ENCODE measurements around the gene ZNF644. TPM values are rescaled to one million over a fixed set of nuclear protein-coding genes. Genes with fewer than 3 reads are reported as not detected.
"Not testable (repeated sequence)": the region's sequence is repeated elsewhere in the genome, so short reads cannot be mapped to it uniquely, and the experiment has no call there.

Gene ZNF644
- total RNA-seq, 1 donor from 2014 or later = 76.5 TPM

GRCh38 chr1:90902672-90903071, 119.2 kb downstream of the ZNF644 start:
- FAIRE-seq (no peak), DNase-seq (ENCODE audit: low read depth) (no peak)
- Histone ChIP-seq H3K9me3 (ENCODE audit: insufficient read depth, low read depth, low read length) (no peaks in the 10 kb centered on the region), H3K36me3 (ENCODE audit: insufficient read depth, low read length) (no peaks in the 10 kb centered on the region), H3K4me2 (ENCODE audit: low read length) (no peak overlapping the region), H3K4me3 (ENCODE audit: insufficient read depth, low read depth, low read length) (no peak overlapping the region), H3K27me3 (ENCODE audit: insufficient read depth, low read length) (no peaks in the 10 kb centered on the region), H2AFZ (ENCODE audit: low read depth, low read length) (no peak overlapping the region), H3K27ac (ENCODE audit: low read depth, low read length) (no peak overlapping the region), H3K79me2 (ENCODE audit: insufficient read depth, low read length) (peaks cover 17% of the 10 kb centered on the region), H4K20me1 (ENCODE audit: insufficient read depth, low read length) (peaks cover 17% of the 10 kb centered on the region), H3K9ac (ENCODE audit: low read length) (no peak overlapping the region), H3K4me1 (ENCODE audit: insufficient read depth, low read length) (no peaks in the 10 kb centered on the region)
- Mint-ChIP-seq H3K4me1 (ENCODE audit: low read depth, unreplicated experiment) (no peaks in the 10 kb centered on the region), H3K27ac (ENCODE audit: unreplicated experiment) (no peak overlapping the region), H3K27me3 (ENCODE audit: low read depth, unreplicated experiment) (no peaks in the 10 kb centered on the region), H3K9me3 (ENCODE audit: unreplicated experiment) (no peaks in the 10 kb centered on the region), H3K4me3 (ENCODE audit: unreplicated experiment) (no peak overlapping the region), H3K36me3 (ENCODE audit: low read depth, unreplicated experiment) (peaks cover 6% of the 10 kb centered on the region)
- no peak for TF ChIP-seq CTCF (IDR thresholded peaks at IDR 0.05; ENCODE audit: insufficient read depth, low read depth, low read length)

- Histone ChIP-seq H3K4me1 (ENCODE audit: insufficient read depth, low read length) (no peaks in the 10 kb centered on the region), H4K20me1 (ENCODE audit: insufficient read depth, low read length) (peaks cover 18% of the 10 kb centered on the region), H3K79me2 (ENCODE audit: insufficient read depth, low read length) (peaks cover 14% of the 10 kb centered on the region), H3K27me3 (ENCODE audit: insufficient read depth, low read length) (no peaks in the 10 kb centered on the region), H3K4me3 (ENCODE audit: insufficient read depth, low read depth, low read length) (no peak overlapping the region), H3K27ac (ENCODE audit: low read depth, low read length) (no peak overlapping the region), H3K9me3 (ENCODE audit: insufficient read depth, low read depth, low read length) (no peaks in the 10 kb centered on the region), H3K9ac (ENCODE audit: low read length) (no peak overlapping the region), H3K36me3 (ENCODE audit: insufficient read depth, low read length) (no peaks in the 10 kb centered on the region), H2AFZ (ENCODE audit: low read depth, low read length) (no peak overlapping the region), H3K4me2 (ENCODE audit: low read length) (no peak overlapping the region)
- TF ChIP-seq EZH2 (IDR thresholded peaks at IDR 0.05; ENCODE audit: insufficient read depth, low read length) (no peak), CTCF (IDR thresholded peaks at IDR 0.05; ENCODE audit: insufficient read depth, low read depth, low read length) (no peak)
- Mint-ChIP-seq H3K27me3 (ENCODE audit: low read depth, unreplicated experiment) (no peaks in the 10 kb centered on the region), H3K9me3 (ENCODE audit: unreplicated experiment) (no peaks in the 10 kb centered on the region), H3K4me1 (ENCODE audit: low read depth, unreplicated experiment) (no peaks in the 10 kb centered on the region), H3K27ac (ENCODE audit: unreplicated experiment) (no peak overlapping the region), H3K36me3 (ENCODE audit: low read depth, unreplicated experiment) (peaks cover 8% of the 10 kb centered on the region), H3K4me3 (ENCODE audit: unreplicated experiment) (no peak overlapping the region)
- FAIRE-seq = no peak
- DNase-seq (ENCODE audit: low read depth) = no peak
Observed at GRCh38 chr1:90899263-90899662, 122.6 kb downstream of the ZNF644 start.

- not testable (repeated sequence) for H3K4me1 Mint-ChIP-seq (ENCODE audit: low read depth, unreplicated experiment); H3K27me3 Mint-ChIP-seq (ENCODE audit: low read depth, unreplicated experiment); H2AFZ ChIP-seq (ENCODE audit: low read depth, low read length); H3K27ac ChIP-seq (ENCODE audit: low read depth, low read length); H3K27me3 ChIP-seq (ENCODE audit: insufficient read depth, low read length); H3K4me1 ChIP-seq (ENCODE audit: insufficient read depth, low read length); H3K4me3 ChIP-seq (ENCODE audit: insufficient read depth, low read depth, low read length); H3K36me3 ChIP-seq (ENCODE audit: insufficient read depth, low read length); H3K4me3 Mint-ChIP-seq (ENCODE audit: unreplicated experiment); H3K79me2 ChIP-seq (ENCODE audit: insufficient read depth, low read length); H3K9me3 Mint-ChIP-seq (ENCODE audit: unreplicated experiment); H3K9me3 ChIP-seq (ENCODE audit: insufficient read depth, low read depth, low read length); FAIRE-seq; H3K4me2 ChIP-seq (ENCODE audit: low read length); H3K9ac ChIP-seq (ENCODE audit: low read length); DNase-seq (ENCODE audit: low read depth); H3K27ac Mint-ChIP-seq (ENCODE audit: unreplicated experiment); H4K20me1 ChIP-seq (ENCODE audit: insufficient read depth, low read length)
- H3K36me3 Mint-ChIP-seq (ENCODE audit: low read depth, unreplicated experiment) = peaks cover 12% of the 10 kb centered on the region
Observed at GRCh38 chr1:90893679-90894078, 128.2 kb downstream of the ZNF644 start.

GRCh38 chr1:90892884-90893283, 129.0 kb downstream of the ZNF644 start:
- DNase-seq (ENCODE audit: low read depth); H3K27me3 ChIP-seq (ENCODE audit: insufficient read depth, low read length); H2AFZ ChIP-seq (ENCODE audit: low read depth, low read length); H3K36me3 Mint-ChIP-seq (ENCODE audit: low read depth, unreplicated experiment); H3K9me3 ChIP-seq (ENCODE audit: insufficient read depth, low read depth, low read length); H3K4me3 Mint-ChIP-seq (ENCODE audit: unreplicated experiment); H3K4me1 Mint-ChIP-seq (ENCODE audit: low read depth, unreplicated experiment); H3K9ac ChIP-seq (ENCODE audit: low read length); H4K20me1 ChIP-seq (ENCODE audit: insufficient read depth, low read length); H3K36me3 ChIP-seq (ENCODE audit: insufficient read depth, low read length); H3K4me3 ChIP-seq (ENCODE audit: insufficient read depth, low read depth, low read length); H3K27ac ChIP-seq (ENCODE audit: low read depth, low read length); H3K9me3 Mint-ChIP-seq (ENCODE audit: unreplicated experiment); H3K4me2 ChIP-seq (ENCODE audit: low read length); H3K27ac Mint-ChIP-seq (ENCODE audit: unreplicated experiment); H3K79me2 ChIP-seq (ENCODE audit: insufficient read depth, low read length); H3K27me3 Mint-ChIP-seq (ENCODE audit: low read depth, unreplicated experiment); H3K4me1 ChIP-seq (ENCODE audit: insufficient read depth, low read length): not testable (repeated sequence)
- peak; percentile 41 for FAIRE-seq

GRCh38 chr1:90892196-90892595, 129.6 kb downstream of the ZNF644 start:
- not testable (repeated sequence) for H3K4me1 ChIP-seq (ENCODE audit: insufficient read depth, low read length); H2AFZ ChIP-seq (ENCODE audit: low read depth, low read length); H4K20me1 ChIP-seq (ENCODE audit: insufficient read depth, low read length); H3K4me2 ChIP-seq (ENCODE audit: low read length); H3K9me3 ChIP-seq (ENCODE audit: insufficient read depth, low read depth, low read length); H3K4me1 Mint-ChIP-seq (ENCODE audit: low read depth, unreplicated experiment); H3K27me3 ChIP-seq (ENCODE audit: insufficient read depth, low read length); H3K27me3 Mint-ChIP-seq (ENCODE audit: low read depth, unreplicated experiment); H3K36me3 ChIP-seq (ENCODE audit: insufficient read depth, low read length); H3K9me3 Mint-ChIP-seq (ENCODE audit: unreplicated experiment); H3K27ac ChIP-seq (ENCODE audit: low read depth, low read length); DNase-seq (ENCODE audit: low read depth); H3K4me3 Mint-ChIP-seq (ENCODE audit: unreplicated experiment); H3K79me2 ChIP-seq (ENCODE audit: insufficient read depth, low read length); FAIRE-seq; H3K4me3 ChIP-seq (ENCODE audit: insufficient read depth, low read depth, low read length); H3K9ac ChIP-seq (ENCODE audit: low read length); H3K27ac Mint-ChIP-seq (ENCODE audit: unreplicated experiment)
- peaks cover 12% of the 10 kb centered on the region for H3K36me3 Mint-ChIP-seq (ENCODE audit: low read depth, unreplicated experiment)
